Neural cell (in vitro differentiated cells): Measurements from ENCODE around the gene HS3ST2. TPM values are rescaled to one million over a fixed set of nuclear protein-coding genes. Genes with fewer than 3 reads are reported as not detected.

ENCODE experiments used
- H2AFZ ChIP-seq: fragments of 200-600, 300-800 bp; sonication (generic), shearing (Covaris generic); 2 replicates; pipeline ENCODE4 v1.6.0; 2014; ENCODE audit warnings: low read depth, mild to moderate bottlenecking, antibody characterized with exemption, low read length, moderate library complexity
- H3F3A ChIP-seq: fragments of 200-600 bp; shearing (Covaris generic); 2 replicates; pipeline ENCODE4 v1.6.1; 2016; ENCODE audit warnings: mild to moderate bottlenecking, moderate library complexity, mixed read lengths, antibody characterized with exemption, low read length; ENCODE audit not compliant: insufficient read depth, poor library complexity, severe bottlenecking
- H3K27ac ChIP-seq: fragments of 200-600, 300-800 bp; sonication (generic), shearing (Covaris generic); 2 replicates; pipeline ENCODE4 v1.5.1; 2014; ENCODE audit warnings: mild to moderate bottlenecking, low read length, moderate library complexity
- H3K27me3 ChIP-seq: fragments of 300-800, 200-600 bp; sonication (generic), shearing (Covaris generic); 2 replicates; pipeline ENCODE4 v1.6.0; 2014; ENCODE audit warnings: mild to moderate bottlenecking, low read depth, low read length, moderate library complexity; ENCODE audit not compliant: insufficient read depth
- H3K36me3 ChIP-seq: fragments of 300-800, 200-600 bp; sonication (generic), shearing (Covaris generic); 2 replicates; pipeline ENCODE4 v1.5.1; 2014; ENCODE audit warnings: mild to moderate bottlenecking, antibody characterized with exemption, low read length, moderate library complexity; ENCODE audit not compliant: insufficient read depth
- H3K4me2 ChIP-seq: fragments of 300-800, 200-600 bp; sonication (generic), shearing (Covaris generic); 2 replicates; pipeline ENCODE4 v1.6.0; 2014; ENCODE audit warnings: mild to moderate bottlenecking, low read length
- H3K4me3 ChIP-seq: fragments of 300-800, 200-600 bp; sonication (generic), shearing (Covaris generic); 2 replicates; pipeline ENCODE4 v1.5.1; 2014; ENCODE audit warnings: mild to moderate bottlenecking, low read length, moderate library complexity
- H3K79me2 ChIP-seq: fragments of 200-600 bp; shearing (Covaris generic); replicated peaks from 2 replicates; pipeline ENCODE4 v1.6.0; 2014; ENCODE audit warnings: mild to moderate bottlenecking, low read length, moderate library complexity; ENCODE audit not compliant: insufficient read depth
- H3K9ac ChIP-seq: fragments of 300-800, 200-600 bp; sonication (generic), shearing (Covaris generic); 2 replicates; pipeline ENCODE4 v1.6.1; 2016; ENCODE audit warnings: mild to moderate bottlenecking, low read length, mixed read lengths
- H3K9me2 ChIP-seq: fragments of 200-600 bp; shearing (Covaris generic); 2 replicates; pipeline ENCODE4 v1.6.1; 2016; ENCODE audit warnings: mild to moderate bottlenecking, low read length, mixed read lengths; ENCODE audit not compliant: insufficient read depth
- H3K9me3 ChIP-seq: fragments of 200-600, 300-800 bp; sonication (generic), shearing (Covaris generic); 2 replicates; pipeline ENCODE4 v1.6.1; 2016; ENCODE audit warnings: mild to moderate bottlenecking, mixed run types, low read length, moderate library complexity, mixed read lengths
- H4K20me1 ChIP-seq: fragments of 200-600 bp; shearing (Covaris generic); 2 replicates; pipeline ENCODE4 v1.6.1; 2016; ENCODE audit warnings: mild to moderate bottlenecking, mixed run types; ENCODE audit not compliant: insufficient read depth
- CTCF ChIP-seq: fragments of 450-650 bp; IDR thresholded peaks from 2 replicates; pipeline ENCODE4 v1.5.1; 2014; ENCODE audit warnings: antibody characterized with exemption, mild to moderate bottlenecking, moderate library complexity; ENCODE audit not compliant: poor library complexity, severe bottlenecking
- EP300 ChIP-seq: fragments of 450-650 bp; conservative IDR thresholded peaks from 2 replicates; pipeline ENCODE4 v1.6.1; 2014; ENCODE audit warnings: antibody characterized with exemption, mild to moderate bottlenecking, moderate library complexity; ENCODE audit not compliant: poor library complexity, severe bottlenecking
- EZH2 ChIP-seq: fragments of 200-600, 300-800 bp; shearing (Covaris generic), sonication (generic); IDR thresholded peaks from 2 replicates; pipeline ENCODE4 v1.6.1; 2014; ENCODE audit warnings: antibody characterized with exemption, low read length, borderline replicate concordance, mild to moderate bottlenecking; ENCODE audit not compliant: insufficient read depth, poor library complexity, severe bottlenecking
- MXI1 ChIP-seq: fragments of 450-650 bp; conservative IDR thresholded peaks from 2 replicates; pipeline ENCODE4 v1.6.1; 2014; ENCODE audit warnings: antibody characterized with exemption, mild to moderate bottlenecking; ENCODE audit not compliant: poor library complexity, severe bottlenecking
- POLR2AphosphoS5 ChIP-seq: IDR thresholded peaks from 2 replicates; pipeline ENCODE4 v1.6.1; 2012
- RAD21 ChIP-seq: fragments of 450-650 bp; conservative IDR thresholded peaks from 2 replicates; pipeline ENCODE4 v1.6.1; 2014; ENCODE audit warnings: antibody characterized with exemption, mild to moderate bottlenecking, moderate library complexity
- REST ChIP-seq: IDR thresholded peaks from 2 replicates; pipeline ENCODE4 v1.6.1; 2012; ENCODE audit warnings: borderline replicate concordance
- SMC3 ChIP-seq: fragments of 450-650 bp; conservative IDR thresholded peaks from 2 replicates; pipeline ENCODE4 v1.6.1; 2014; ENCODE audit warnings: antibody characterized with exemption, mild to moderate bottlenecking, moderate library complexity; ENCODE audit not compliant: poor library complexity
- TAF1 ChIP-seq: IDR thresholded peaks from 2 replicates; pipeline ENCODE4 v1.6.1; 2012; ENCODE audit warnings: low read depth
- polyA plus RNA-seq: library from polyadenylated mRNA; depleted of rRNA; stranded (reverse); fragments of >200 nt; gene quantifications from 2 replicates; pipeline ENCODE4 v1.2.3, GENCODE V29; 2014

HS3ST2 gene
- polyA plus RNA-seq, 1 donor from 2014 or later, result 3.0 TPM

- TF ChIP-seq POLR2AphosphoS5, result no peak
- no peak for TF ChIP-seq REST
- TF ChIP-seq RAD21, result no peak
- no peak for TF ChIP-seq EZH2
- TF ChIP-seq EP300, result no peak
- no peak for TF ChIP-seq TAF1
- no peak for TF ChIP-seq SMC3
- no peak for TF ChIP-seq MXI1
- TF ChIP-seq CTCF, result no peak
- no peak overlapping the region for H2AFZ ChIP-seq
- H3K27me3 ChIP-seq, result no peaks in the 10 kb centered on the region
- no peak overlapping the region for H3K4me2 ChIP-seq
- H4K20me1 ChIP-seq, result no peaks in the 10 kb centered on the region
- H3K4me3 ChIP-seq, result no peak overlapping the region
- H3F3A ChIP-seq, result no peaks in the 10 kb centered on the region
- no peaks in the 10 kb centered on the region for H3K9me2 ChIP-seq
- no peaks in the 10 kb centered on the region for H3K36me3 ChIP-seq
- no peak overlapping the region for H3K9ac ChIP-seq
- H3K9me3 ChIP-seq, result no peaks in the 10 kb centered on the region
- H3K79me2 ChIP-seq, result no peaks in the 10 kb centered on the region
- H3K27ac ChIP-seq, result no peak overlapping the region
These were observed 98.7 kb downstream of the HS3ST2 start for GRCh38 chr16:22912654-22913053.

GRCh38 chr16:22915003-22915402 is 101.0 kb downstream of the HS3ST2 start:
- no peaks in the 10 kb centered on the region for H3K36me3 ChIP-seq
- no peaks in the 10 kb centered on the region for H3K9me3 ChIP-seq
- H3K79me2 ChIP-seq, result no peaks in the 10 kb centered on the region
- H2AFZ ChIP-seq, result no peak overlapping the region
- H3K9me2 ChIP-seq, result no peaks in the 10 kb centered on the region
- no peaks in the 10 kb centered on the region for H4K20me1 ChIP-seq
- TF ChIP-seq MXI1 (no peak), RAD21 (no peak), EP300 (no peak), EZH2 (no peak), SMC3 (no peak), REST (no peak), POLR2AphosphoS5 (no peak), CTCF (no peak), TAF1 (no peak)
- no peaks in the 10 kb centered on the region for H3K27me3 ChIP-seq
- no peak overlapping the region for H3K27ac ChIP-seq
- no peak overlapping the region for H3K9ac ChIP-seq
- H3F3A ChIP-seq, result no peaks in the 10 kb centered on the region
- no peak overlapping the region for H3K4me3 ChIP-seq
- H3K4me2 ChIP-seq, result no peak overlapping the region
